ENCODE data around the gene RGS10. TPM values are rescaled to one million over a fixed set of nuclear protein-coding genes. Genes with fewer than 3 reads are reported as not detected.

The RGS10 gene
- total RNA-seq, 2 donors from 2014 or later, result 17.8 to 23.6 TPM

GRCh38 chr10:119457966-119458766 is 84.4 kb downstream of the RGS10 start:
- no peak for TF ChIP-seq CTCF (IDR thresholded peaks at IDR 0.05)
- Histone ChIP-seq H3K9ac (ENCODE audit: low read depth in 2 of 2, low read length in 2 of 2) (no peak overlapping the region), H3K4me3 (no peak overlapping the region), H3K27me3 (no peaks in the 10 kb centered on the region), H3K4me1 (no peaks in the 10 kb centered on the region), H3K27ac (no peak overlapping the region), H3K9me3 (no peaks in the 10 kb centered on the region), H3K36me3 (no peaks in the 10 kb centered on the region)
- intact Hi-C loops (cut with DNase I), result no loop called here
- DNase-seq, result no peak

GRCh38 chr10:119456435-119456810 is 86.1 kb downstream of the RGS10 start:
- no peak overlapping the region for H3K4me3 ChIP-seq
- no peak for TF ChIP-seq CTCF (IDR thresholded peaks at IDR 0.05)
- H3K27me3 ChIP-seq, result no peaks in the 10 kb centered on the region
- DNase-seq, result no peak
- H3K36me3 ChIP-seq, result no peaks in the 10 kb centered on the region
- no peaks in the 10 kb centered on the region for H3K9me3 ChIP-seq
- H3K9ac ChIP-seq (ENCODE audit: low read depth in 2 of 2, low read length in 2 of 2), result no peak overlapping the region
- H3K27ac ChIP-seq, result no peak overlapping the region
- intact Hi-C loops (cut with DNase I), result no loop called here
- no peaks in the 10 kb centered on the region for H3K4me1 ChIP-seq

GRCh38 chr10:119455609-119456434 is 86.7 kb downstream of the RGS10 start:
- H3K9me3 ChIP-seq, result no peaks in the 10 kb centered on the region
- no peak overlapping the region for H3K4me3 ChIP-seq
- intact Hi-C loops (cut with DNase I), result no loop called here
- no peaks in the 10 kb centered on the region for H3K27me3 ChIP-seq
- no peak for DNase-seq
- no peaks in the 10 kb centered on the region for H3K36me3 ChIP-seq
- TF ChIP-seq CTCF (IDR thresholded peaks at IDR 0.05), result no peak
- no peak overlapping the region for H3K27ac ChIP-seq
- H3K9ac ChIP-seq (ENCODE audit: low read depth in 2 of 2, low read length in 2 of 2), result no peak overlapping the region
- H3K4me1 ChIP-seq, result no peaks in the 10 kb centered on the region

GRCh38 chr10:119454990-119455389 is 87.5 kb downstream of the RGS10 start:
- H3K27me3 ChIP-seq, result no peaks in the 10 kb centered on the region
- H3K27ac ChIP-seq, result no peak overlapping the region
- no peaks in the 10 kb centered on the region for H3K4me1 ChIP-seq
- no peak overlapping the region for H3K9ac ChIP-seq (ENCODE audit: low read depth in 2 of 2, low read length in 2 of 2)
- no peaks in the 10 kb centered on the region for H3K36me3 ChIP-seq
- H3K4me3 ChIP-seq, result no peak overlapping the region
- H3K9me3 ChIP-seq, result no peaks in the 10 kb centered on the region
- no peak for TF ChIP-seq CTCF (IDR thresholded peaks at IDR 0.05)
- intact Hi-C loops (cut with DNase I), result no loop called here
- DNase-seq, result no peak

- H3K4me1 ChIP-seq, result no peaks in the 10 kb centered on the region
- no peak overlapping the region for H3K27ac ChIP-seq
- H3K9me3 ChIP-seq, result no peaks in the 10 kb centered on the region
- intact Hi-C loops (cut with DNase I), result no loop called here
- TF ChIP-seq CTCF (IDR thresholded peaks at IDR 0.05), result no peak
- no peaks in the 10 kb centered on the region for H3K27me3 ChIP-seq
- H3K9ac ChIP-seq (ENCODE audit: low read depth in 2 of 2, low read length in 2 of 2), result no peak overlapping the region
- H3K4me3 ChIP-seq, result no peak overlapping the region
- H3K36me3 ChIP-seq, result no peaks in the 10 kb centered on the region
- no peak for DNase-seq
Measured at GRCh38 chr10:119454316-119454715, 88.2 kb downstream of the RGS10 start.

Measured in colonic mucosa (tissue), 4 donors.